MM.1S (cell line): Measurements from ENCODE around the gene MYF6.

ENCODE experiments used
- EZH2phosphoT487 ChIP-seq: fragments of 300-600 bp; sonication (generic); IDR thresholded peaks from 2 replicates; pipeline ENCODE4 v1.6.1; 2018; ENCODE audit warnings: antibody characterized with exemption, low read length
- TF ChIP-seq, protein P1 (sequence below): fragments of 300-600 bp; sonication (generic); IDR thresholded peaks from 2 replicates; pipeline ENCODE4 v1.5.1; 2016; ENCODE audit warnings: antibody characterized with exemption, low read length, mixed read lengths

- TF ChIP-seq, protein P1, sequence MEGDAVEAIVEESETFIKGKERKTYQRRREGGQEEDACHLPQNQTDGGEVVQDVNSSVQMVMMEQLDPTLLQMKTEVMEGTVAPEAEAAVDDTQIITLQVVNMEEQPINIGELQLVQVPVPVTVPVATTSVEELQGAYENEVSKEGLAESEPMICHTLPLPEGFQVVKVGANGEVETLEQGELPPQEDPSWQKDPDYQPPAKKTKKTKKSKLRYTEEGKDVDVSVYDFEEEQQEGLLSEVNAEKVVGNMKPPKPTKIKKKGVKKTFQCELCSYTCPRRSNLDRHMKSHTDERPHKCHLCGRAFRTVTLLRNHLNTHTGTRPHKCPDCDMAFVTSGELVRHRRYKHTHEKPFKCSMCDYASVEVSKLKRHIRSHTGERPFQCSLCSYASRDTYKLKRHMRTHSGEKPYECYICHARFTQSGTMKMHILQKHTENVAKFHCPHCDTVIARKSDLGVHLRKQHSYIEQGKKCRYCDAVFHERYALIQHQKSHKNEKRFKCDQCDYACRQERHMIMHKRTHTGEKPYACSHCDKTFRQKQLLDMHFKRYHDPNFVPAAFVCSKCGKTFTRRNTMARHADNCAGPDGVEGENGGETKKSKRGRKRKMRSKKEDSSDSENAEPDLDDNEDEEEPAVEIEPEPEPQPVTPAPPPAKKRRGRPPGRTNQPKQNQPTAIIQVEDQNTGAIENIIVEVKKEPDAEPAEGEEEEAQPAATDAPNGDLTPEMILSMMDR, result no peak
- TF ChIP-seq EZH2phosphoT487, result no peak
Observed at GRCh38 chr12:80684077-80684495, 23.3 kb upstream of the MYF6 start.
